H1 (cell line): ENCODE measurements around the gene JUN. TPM values are rescaled to one million over a fixed set of nuclear protein-coding genes. Genes with fewer than 3 reads are reported as not detected.

Experiments
- ATF3 ChIP-seq: IDR thresholded peaks from 2 replicates; pipeline ENCODE4 v1.6.1; 2011; ENCODE audit warnings: low read depth, mild to moderate bottlenecking, low read length; ENCODE audit not compliant: insufficient read depth
- BRCA1 ChIP-seq: IDR thresholded peaks from 2 replicates; pipeline ENCODE4 v1.6.1; 2012; ENCODE audit warnings: low read depth, low read length, improper control_type of control experiment
- CEBPB ChIP-seq: IDR thresholded peaks from 2 replicates; pipeline ENCODE4 v1.6.1; 2012; ENCODE audit warnings: low read depth, low read length
- HDAC6 ChIP-seq: IDR thresholded peaks from one replicate; pipeline ENCODE4 v1.7.1; 2012; ENCODE audit warnings: low read depth, mild to moderate bottlenecking, inconsistent platforms, low read length, moderate library complexity
- KDM1A ChIP-seq: fragments of 200-600, 300-600 bp; sonication (generic); IDR thresholded peaks from 2 replicates; pipeline ENCODE4 v1.7.1; 2016; ENCODE audit warnings: mild to moderate bottlenecking, low read length, borderline replicate concordance
- KDM4A ChIP-seq: IDR thresholded peaks from one replicate; pipeline ENCODE4 v1.7.1; 2012; ENCODE audit warnings: low read depth, mild to moderate bottlenecking, moderate library complexity, low read length, inconsistent platforms; ENCODE audit not compliant: severe bottlenecking
- MAX ChIP-seq: IDR thresholded peaks from 2 replicates; pipeline ENCODE4 v1.6.1; 2012; ENCODE audit warnings: inconsistent platforms
- POLR2A ChIP-seq, 2 experiments: IDR thresholded peaks; 1 replicate in 1 of 2; 2 replicates in 1 of 2; pipeline ENCODE4 v1.6.1; 2011; ENCODE audit warnings: low read depth in 2 of 2, low read length in 2 of 2, mild to moderate bottlenecking in 2 of 2; ENCODE audit errors: control extremely low read depth in 1 of 2
- POLR2AphosphoS5 ChIP-seq: IDR thresholded peaks from 2 replicates; pipeline ENCODE4 v1.6.1; 2011; ENCODE audit warnings: low read depth, low read length
- POU5F1 ChIP-seq: IDR thresholded peaks from 2 replicates; pipeline ENCODE4 v1.6.1; 2011; ENCODE audit warnings: low read depth, mild to moderate bottlenecking, low read length, moderate library complexity
- RNF2 ChIP-seq: fragments of 200-900, 300-1000 bp; sonication (generic); IDR thresholded peaks from 2 replicates; pipeline ENCODE4 v1.7.1; 2016; ENCODE audit warnings: borderline replicate concordance, low read depth, mild to moderate bottlenecking, antibody characterized with exemption, low read length; ENCODE audit not compliant: poor library complexity, severe bottlenecking; ENCODE audit errors: missing control alignments
- SAP30 ChIP-seq: fragments of 300-600 bp; sonication (generic); IDR thresholded peaks from 2 replicates; pipeline ENCODE4 v1.7.1; 2012; ENCODE audit warnings: low read length, moderate library complexity, mild to moderate bottlenecking, inconsistent platforms; ENCODE audit not compliant: insufficient read depth, insufficient replicate concordance
- SP1 ChIP-seq: IDR thresholded peaks from 2 replicates; pipeline ENCODE4 v1.6.1; 2011; ENCODE audit warnings: low read depth, low read length
- TAF1 ChIP-seq: IDR thresholded peaks from 2 replicates; pipeline ENCODE4 v1.6.1; 2011; ENCODE audit warnings: mild to moderate bottlenecking, low read depth, low read length
- TBP ChIP-seq: IDR thresholded peaks from 2 replicates; pipeline ENCODE4 v1.6.1; 2011; ENCODE audit warnings: low read depth, low read length, improper control_type of control experiment
- USF2 ChIP-seq: IDR thresholded peaks from 2 replicates; pipeline ENCODE4 v1.6.1; 2011; ENCODE audit warnings: low read length, improper control_type of control experiment
- ZNF274 ChIP-seq: IDR thresholded peaks from 2 replicates; pipeline ENCODE4 v1.7.0; 2012; ENCODE audit warnings: low read length, borderline replicate concordance; ENCODE audit errors: extremely low read depth
- polyA plus RNA-seq, 7 experiments: library from polyadenylated mRNA; depleted of rRNA in 3 of 7; stranded (reverse) in 5 of 7; unstranded in 2 of 7; fragments of >200 nt in 5 of 7; fragments of 200-250 nt in 2 of 7; gene quantifications; 1 replicate in 5 of 7; 2 replicates in 1 of 7; 4 replicates in 1 of 7; pipeline versions ENCODE4 v1.2.1 to v1.2.3, GENCODE V29; 2011 to 2013; ENCODE audit warnings: missing spikeins in 2 of 7, mixed read lengths in 2 of 7
- total RNA-seq: library from RNA; stranded (reverse); fragmentation: NEBNext Ultra II Directional; extraction: Animal tissue kit (Norgen Biotek cat#: 25700); gene quantifications from 2 replicates; pipeline ENCODE4 v1.2.1, GENCODE V29; 2021

The JUN gene
- total and polyA plus RNA-seq, 2 of the 8 experiments (the other 6 are each of a cell fraction or from before 2014, with no cell fraction given): 4.4 to 10.9 TPM

GRCh38 chr1:58816072-58816746 lies 32.4 kb upstream of the JUN start (continued):
- TF ChIP-seq KDM4A (peak; percentile 0), SAP30 (no peak), CEBPB (0 out of 2 replicates have a peak, but pooled peaks have one; percentile 13), SP1 (no peak), ATF3 (no peak), KDM1A (peak; percentile 81; the same call in 1 of the 2 replicates), POLR2AphosphoS5 (no peak), ZNF274 (no peak), USF2 (no peak), BRCA1 (no peak), TAF1 (no peak), MAX (0 out of 2 replicates have a peak, but pooled peaks have one; percentile 4), POLR2A (IDR thresholded peaks at IDR 0.05; ENCODE audit: control extremely low read depth in 1 of 2, low read depth in 2 of 2, low read length in 2 of 2) (0 out of 3 replicates have a peak, but pooled peaks of 1 of the 2 experiments have one; percentile 39), HDAC6 (no peak), RNF2 (no peak), TBP (peak; percentile 95), POU5F1 (no peak)
